NCI-H146 treated with DMSO at 0.1 percent for 48 hours (cell line): ENCODE results near the gene WAPL.
"Not testable (repeated sequence)": the region's sequence is repeated elsewhere in the genome, so short reads cannot be mapped to it uniquely, and the experiment has no call there.

Source experiments
- DNase-seq: peaks from one replicate; lab custom pipeline; 2025; ENCODE audit not compliant: unreplicated experiment; lab: John Stamatoyannopoulos, UW

The WAPL gene

GRCh38 chr10:86389441-86390193 lies 132.0 kb downstream of the WAPL start:
- no peak for DNase-seq

GRCh38 chr10:86389109-86389440 lies 132.5 kb downstream of the WAPL start:
- DNase-seq = not testable (repeated sequence)

- DNase-seq = no peak
Observed at GRCh38 chr10:86388119-86388704, 133.4 kb downstream of the WAPL start.

GRCh38 chr10:86387178-86387794 lies 134.3 kb downstream of the WAPL start:
- DNase-seq = no peak

- no peak for DNase-seq
Observed at GRCh38 chr10:86385806-86386205, 135.8 kb downstream of the WAPL start.
